Measurements from ENCODE around the gene ACOX2. TPM values are rescaled to one million over a fixed set of nuclear protein-coding genes. Genes with fewer than 3 reads are reported as not detected.

Gene ACOX2
- total and polyA plus RNA-seq, 2 donors (not counting 3 experiments of a cell fraction or from before 2014, with no cell fraction given) = 1.5 to 10.5 TPM

- no peaks in the 10 kb centered on the region for H3K36me3 ChIP-seq (ENCODE audit: control insufficient read depth in 2 of 2, extremely low read depth in 1 of 2, insufficient read depth in 2 of 2, low read length in 2 of 2)
- peaks cover 3% of the 10 kb centered on the region for H3K4me1 ChIP-seq (ENCODE audit: control insufficient read depth, extremely low read depth, insufficient read depth, low read length)
- H3K9me1 ChIP-seq (replicated peaks; ENCODE audit: control insufficient read depth, extremely low read depth, insufficient read depth, low read length) = no peaks in the 10 kb centered on the region
- ChIA-PET POLR2A (no interaction called here), CTCF (interaction anchor here (0.6 to 1.4 kb wide), 5 partner anchors 10 to 167 kb away, joined by 3 to 8 read pairs (median 4); partner anchors contain the start of genes HTD2, KCTD6 and RPP14)
- FAIRE-seq (no peak), DNase-seq (ENCODE audit: low read depth, low spot score) (no peak)
- no peak overlapping the region for H3K4me2 ChIP-seq (ENCODE audit: insufficient read depth, low read length)
- H3K79me2 ChIP-seq (ENCODE audit: control insufficient read depth, insufficient read depth, low read length) = no peaks in the 10 kb centered on the region
- BruUV-seq (replicated peaks) = no TSS peak
- intact Hi-C loops (cut with micrococcal nuclease) (no loop called here), dilution Hi-C loops (cut with MboI; ENCODE audit: extremely low pct_ligation_motif_present, low sequenced_read_pairs) (no loop called here)
- no peak overlapping the region for H3K27ac ChIP-seq (ENCODE audit: insufficient read depth, low read depth, low read length)
- no peak for TF ChIP-seq GATA2 (IDR thresholded peaks at IDR 0.05; ENCODE audit: insufficient read depth, insufficient read length, low read depth, low read length)
- no peak for TF ChIP-seq MYC (IDR thresholded peaks at IDR 0.05; ENCODE audit: low read depth, low read length)
- TF ChIP-seq CTCF (IDR thresholded peaks at IDR 0.05; ENCODE audit: extremely low read depth in 1 of 2, insufficient read depth in 1 of 2, low read depth in 1 of 2, low read length in 2 of 2) = no peak
- TF ChIP-seq EZH2 (IDR thresholded peaks at IDR 0.05; ENCODE audit: borderline replicate concordance, low read depth, low read length, severe bottlenecking) = no peak
- no peak for TF ChIP-seq POLR2AphosphoS5 (IDR thresholded peaks at IDR 0.05; ENCODE audit: insufficient read depth, low read depth, low read length)
- TF ChIP-seq POLR2A (IDR thresholded peaks at IDR 0.05; ENCODE audit: low read depth, low read length) = no peak
- no peak for TF ChIP-seq JUN (IDR thresholded peaks at IDR 0.05; ENCODE audit: borderline replicate concordance, insufficient read depth, insufficient read length, low read depth)
- TF ChIP-seq FOS (IDR thresholded peaks at IDR 0.05; ENCODE audit: borderline replicate concordance, insufficient read depth, low read length) = no peak
- TF ChIP-seq MAX (IDR thresholded peaks at IDR 0.05; ENCODE audit: insufficient read depth, insufficient read length) = no peak
- H3K27me3 ChIP-seq (ENCODE audit: control insufficient read depth in 2 of 2, insufficient read depth in 2 of 2, low read length in 2 of 2) = no peaks in the 10 kb centered on the region
- no peak overlapping the region for H3K9ac ChIP-seq (replicated peaks; ENCODE audit: extremely low read depth, insufficient read depth, low read length)
- no peak overlapping the region for H3K4me3 ChIP-seq (replicated peaks in 1 of 3; ENCODE audit: insufficient read depth in 1 of 3, low read depth in 1 of 3, low read length in 3 of 3)
- no peaks in the 10 kb centered on the region for H3K9me3 ChIP-seq (replicated peaks; ENCODE audit: control insufficient read depth, insufficient read depth, low read length)
- no peak overlapping the region for H2AFZ ChIP-seq (ENCODE audit: low read depth, low read length)
- H4K20me1 ChIP-seq (replicated peaks; ENCODE audit: control insufficient read depth, extremely low read depth, insufficient read depth, low read length) = no peaks in the 10 kb centered on the region
These were observed 63.7 kb downstream of the ACOX2 start for GRCh38 chr3:58473275-58473674.
